Thyroid gland (tissue), 4 donors: ENCODE results near the gene IRF5. TPM values are rescaled to one million over a fixed set of nuclear protein-coding genes. Genes with fewer than 3 reads are reported as not detected.
"Not testable (repeated sequence)": the region's sequence is repeated elsewhere in the genome, so short reads cannot be mapped to it uniquely, and the experiment has no call there.

Experiments
- DNase-seq, 2 donors: peaks; one replicate each; pipeline ENCODE4 v3.0.0-alpha.2; 2019
- H3K27ac ChIP-seq, 3 donors: fragments of 200-600 bp; sonication (generic); 1 replicate in 2 of 3; 2 replicates in 1 of 3; pipeline ENCODE4 v1.5.1; 2016 to 2019; ENCODE audit warnings: mild to moderate bottlenecking in 1 of 3, moderate library complexity in 1 of 3
- H3K27me3 ChIP-seq: fragments of 200-600 bp; sonication (generic); one replicate; pipeline ENCODE4 v1.5.1; 2019
- H3K36me3 ChIP-seq, 2 donors: fragments of 200-600 bp; sonication (generic); one replicate each; pipeline ENCODE4 v1.5.1; 2016 to 2019
- H3K4me1 ChIP-seq, 2 donors: fragments of 200-600 bp; sonication (generic); one replicate each; pipeline ENCODE4 v1.5.1; 2017 to 2019
- H3K4me3 ChIP-seq, 3 donors: fragments of 200-600 bp; sonication (generic); replicated peaks in 1 of 3; 1 replicate in 2 of 3; 2 replicates in 1 of 3; pipeline ENCODE4 v1.5.1; 2016; ENCODE audit warnings: mild to moderate bottlenecking in 1 of 3
- H3K9me3 ChIP-seq: fragments of 200-600 bp; sonication (generic); one replicate; pipeline ENCODE4 v1.5.1; 2017
- CTCF ChIP-seq, 6 experiments: fragments of 200-600 bp in 3 of 6; fragments of 450-650 bp in 3 of 6; sonication (generic) in 3 of 6; IDR thresholded peaks; one replicate each; pipeline ENCODE4 v1.5.1; 2016 to 2019; ENCODE audit warnings: antibody characterized with exemption in 6 of 6, mild to moderate bottlenecking in 2 of 6, inconsistent platforms in 1 of 6, moderate library complexity in 1 of 6
- POLR2A ChIP-seq, 2 donors: fragments of 450-650 bp; IDR thresholded peaks; one replicate each; pipeline ENCODE4 v1.6.1; 2017; ENCODE audit warnings: antibody characterized with exemption in 2 of 2, mild to moderate bottlenecking in 2 of 2, moderate library complexity in 1 of 2
- WGBS, 2 donors: methylation state at CpG; one replicate each; pipeline ENCODE4 v1.1.5; 2017; 5-methylcytosine and 5-hydroxymethylcytosine counted together
- intact Hi-C: fragments of 100-400 bp; cut with DNase I; formaldehyde crosslinking; loops from one replicate; pipeline ENCODE4 v1.15.1; 2023
- total RNA-seq, 4 donors: library from RNA; depleted of rRNA; stranded (reverse); fragments of >200 nt; gene quantifications; one replicate each; pipeline ENCODE4 v1.2.3, GENCODE V29; 2016

IRF5 gene
- total RNA-seq, 4 donors from 2014 or later: 3.7 to 6.0 (median 4.9) TPM

DNA sequence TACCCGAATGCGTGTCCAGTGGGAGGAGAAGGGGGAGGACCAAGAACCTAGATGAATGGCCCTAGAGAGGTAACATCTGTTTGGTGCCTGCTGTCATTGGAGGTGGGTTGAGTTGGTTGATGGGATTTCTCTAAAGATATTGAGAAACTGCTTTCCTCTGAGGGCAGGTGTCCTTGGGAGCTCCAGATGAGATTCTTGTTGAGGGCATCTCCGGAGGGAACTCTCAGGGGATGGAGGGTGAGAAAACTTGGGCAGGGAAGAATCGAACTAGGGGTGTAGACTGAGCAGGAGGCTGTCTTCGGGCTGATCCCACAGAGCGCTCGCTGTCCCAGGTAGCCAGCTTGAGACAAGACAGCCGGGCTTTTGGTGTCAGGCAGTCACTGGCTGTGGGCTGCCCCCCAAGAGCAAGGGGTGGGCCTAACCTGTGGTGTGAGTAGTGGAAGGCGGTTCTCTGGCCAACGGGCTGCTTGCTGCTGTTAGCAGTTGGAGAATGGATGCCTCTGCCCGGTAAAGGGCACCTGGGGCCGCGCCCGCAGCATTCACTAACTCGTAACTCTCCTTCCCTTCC is 3.7 kb downstream of the IRF5 start:
- H3K36me3 ChIP-seq: no peaks in the 10 kb centered on the region
- WGBS, 2 donors: 91 to 93% methylated on average over 15 of the region's 15 CpGs
- DNase-seq: no peak
- intact Hi-C loops: no loop called here
- TF ChIP-seq POLR2A (IDR thresholded peaks at IDR 0.05) (no peak), CTCF (IDR thresholded peaks at IDR 0.05) (no peak)
- peaks cover 4 to 12% of the 10 kb centered on the region in 2 donors for H3K4me1 ChIP-seq
- H3K4me3 ChIP-seq: no peak overlapping the region
- H3K27me3 ChIP-seq: no peaks in the 10 kb centered on the region
- no peak overlapping the region for H3K27ac ChIP-seq
- H3K9me3 ChIP-seq: no peaks in the 10 kb centered on the region

GRCh38 chr7:128941946-128942526 is 4.3 kb downstream of the IRF5 start:
- H3K36me3 ChIP-seq: no peaks in the 10 kb centered on the region
- no peak for DNase-seq
- 83 to 92% methylated on average over 16 of the region's 16 CpGs for WGBS, 2 donors
- peaks cover 4 to 12% of the 10 kb centered on the region in 2 donors for H3K4me1 ChIP-seq
- H3K27ac ChIP-seq: no peak overlapping the region
- no peaks in the 10 kb centered on the region for H3K27me3 ChIP-seq
- no peak overlapping the region for H3K4me3 ChIP-seq
- no peaks in the 10 kb centered on the region for H3K9me3 ChIP-seq
- intact Hi-C loops: no loop called here
- TF ChIP-seq POLR2A (IDR thresholded peaks at IDR 0.05): no peak
- TF ChIP-seq CTCF (IDR thresholded peaks at IDR 0.05): no peak

- H3K27me3 ChIP-seq, H3K36me3 ChIP-seq, H3K27ac ChIP-seq, DNase-seq, H3K4me3 ChIP-seq, intact Hi-C loops, H3K9me3 ChIP-seq, H3K4me1 ChIP-seq: not testable (repeated sequence)
- WGBS, 2 donors: 92 to 96% methylated on average over 2 of the region's 2 CpGs
These were observed 5.5 kb downstream of the IRF5 start for GRCh38 chr7:128943251-128943650.

GRCh38 chr7:128944487-128945236 is 6.9 kb downstream of the IRF5 start:
- Histone ChIP-seq H3K27me3 (no peaks in the 10 kb centered on the region), H3K4me3 (no peak overlapping the region), H3K36me3 (no peaks in the 10 kb centered on the region), H3K9me3 (no peaks in the 10 kb centered on the region), H3K27ac (no peak overlapping the region), H3K4me1 (no peaks in the 10 kb centered on the region)
- no peak for DNase-seq
- TF ChIP-seq POLR2A (IDR thresholded peaks at IDR 0.05): no peak
- TF ChIP-seq CTCF (IDR thresholded peaks at IDR 0.05): no peak
- intact Hi-C loops: no loop called here
- 84 to 85% methylated on average over 7 of the region's 7 CpGs for WGBS, 2 donors

- H3K36me3 ChIP-seq: no peaks in the 10 kb centered on the region
- H3K9me3 ChIP-seq: no peaks in the 10 kb centered on the region
- TF ChIP-seq CTCF (IDR thresholded peaks at IDR 0.05): no peak
- no peak for TF ChIP-seq POLR2A (IDR thresholded peaks at IDR 0.05)
- H3K4me1 ChIP-seq: no peaks in the 10 kb centered on the region
- H3K27me3 ChIP-seq: no peaks in the 10 kb centered on the region
- no peak for DNase-seq
- H3K27ac ChIP-seq: no peak overlapping the region
- no peak overlapping the region for H3K4me3 ChIP-seq
- intact Hi-C loops: no loop called here
- 85 to 91% methylated on average over 16 to 19 of the region's 21 CpGs for WGBS, 2 donors
These were observed 8.1 kb downstream of the IRF5 start for GRCh38 chr7:128945668-128946366.
